22Rv1 (cell line): ENCODE data around the gene OR56B4.
A peak's percentile ranks its signal among the peaks of the same experiment; 100 is the strongest.
"Not testable (repeated sequence)": the region's sequence is repeated elsewhere in the genome, so short reads cannot be mapped to it uniquely, and the experiment has no call there.

Source experiments
- H3K27ac ChIP-seq: fragments of 450-650 bp; 2 replicates; pipeline ENCODE4 v1.5.1; 2017
- CTCF ChIP-seq: fragments of 450-650 bp; IDR thresholded peaks from 2 replicates; pipeline ENCODE4 v1.5.1; 2017; ENCODE audit warnings: mild to moderate bottlenecking
- ZFX ChIP-seq: fragments of 450-650 bp; IDR thresholded peaks from 2 replicates; pipeline ENCODE4 v1.6.1; 2017; ENCODE audit warnings: antibody characterized with exemption, borderline replicate concordance

Gene OR56B4

GRCh38 chr11:6116638-6117037, 9.2 kb downstream of the OR56B4 start:
- H3K27ac ChIP-seq, result no peak overlapping the region
- TF ChIP-seq CTCF (no peak), ZFX (no peak)

- TF ChIP-seq ZFX (no peak), CTCF (no peak)
- H3K27ac ChIP-seq, result no peak overlapping the region
These were observed 16.8 kb downstream of the OR56B4 start for GRCh38 chr11:6124245-6124644.

- no peak overlapping the region for H3K27ac ChIP-seq
- TF ChIP-seq CTCF, result no peak
- no peak for TF ChIP-seq ZFX
These were observed 20.4 kb downstream of the OR56B4 start for GRCh38 chr11:6127881-6128280.

GRCh38 chr11:6129011-6129410, 21.5 kb downstream of the OR56B4 start:
- H3K27ac ChIP-seq, result no peak overlapping the region
- no peak for TF ChIP-seq CTCF
- no peak for TF ChIP-seq ZFX

GRCh38 chr11:6129635-6130034, 22.2 kb downstream of the OR56B4 start:
- no peak overlapping the region for H3K27ac ChIP-seq
- TF ChIP-seq ZFX (no peak), CTCF (no peak)

- TF ChIP-seq ZFX (no peak), CTCF (no peak)
- no peak overlapping the region for H3K27ac ChIP-seq
These were observed 24.9 kb downstream of the OR56B4 start for GRCh38 chr11:6132431-6132830.

GRCh38 chr11:6135936-6136335, 28.5 kb downstream of the OR56B4 start:
- not testable (repeated sequence) for H3K27ac ChIP-seq

- no peak overlapping the region for H3K27ac ChIP-seq
- no peak for TF ChIP-seq ZFX
- TF ChIP-seq CTCF, result no peak
These were observed 35.5 kb downstream of the OR56B4 start for GRCh38 chr11:6142936-6143335.

- H3K27ac ChIP-seq, result peak overlapping the region; percentile 38; the same call in 1 of the 2 replicates
These were observed 36.3 kb downstream of the OR56B4 start for GRCh38 chr11:6143737-6144136.
